Stimulated activated naive CD4-positive, alpha-beta T cell (primary cell): ENCODE results near the gene GLIPR2.
A peak's percentile ranks its signal among the peaks of the same experiment; 100 is the strongest.
"Not testable (repeated sequence)": the region's sequence is repeated elsewhere in the genome, so short reads cannot be mapped to it uniquely, and the experiment has no call there.

Experiments
- DNase-seq, 6 experiments: peaks; one replicate each; lab custom pipeline; 2025; lab: John Stamatoyannopoulos, UW

Gene GLIPR2

DNA sequence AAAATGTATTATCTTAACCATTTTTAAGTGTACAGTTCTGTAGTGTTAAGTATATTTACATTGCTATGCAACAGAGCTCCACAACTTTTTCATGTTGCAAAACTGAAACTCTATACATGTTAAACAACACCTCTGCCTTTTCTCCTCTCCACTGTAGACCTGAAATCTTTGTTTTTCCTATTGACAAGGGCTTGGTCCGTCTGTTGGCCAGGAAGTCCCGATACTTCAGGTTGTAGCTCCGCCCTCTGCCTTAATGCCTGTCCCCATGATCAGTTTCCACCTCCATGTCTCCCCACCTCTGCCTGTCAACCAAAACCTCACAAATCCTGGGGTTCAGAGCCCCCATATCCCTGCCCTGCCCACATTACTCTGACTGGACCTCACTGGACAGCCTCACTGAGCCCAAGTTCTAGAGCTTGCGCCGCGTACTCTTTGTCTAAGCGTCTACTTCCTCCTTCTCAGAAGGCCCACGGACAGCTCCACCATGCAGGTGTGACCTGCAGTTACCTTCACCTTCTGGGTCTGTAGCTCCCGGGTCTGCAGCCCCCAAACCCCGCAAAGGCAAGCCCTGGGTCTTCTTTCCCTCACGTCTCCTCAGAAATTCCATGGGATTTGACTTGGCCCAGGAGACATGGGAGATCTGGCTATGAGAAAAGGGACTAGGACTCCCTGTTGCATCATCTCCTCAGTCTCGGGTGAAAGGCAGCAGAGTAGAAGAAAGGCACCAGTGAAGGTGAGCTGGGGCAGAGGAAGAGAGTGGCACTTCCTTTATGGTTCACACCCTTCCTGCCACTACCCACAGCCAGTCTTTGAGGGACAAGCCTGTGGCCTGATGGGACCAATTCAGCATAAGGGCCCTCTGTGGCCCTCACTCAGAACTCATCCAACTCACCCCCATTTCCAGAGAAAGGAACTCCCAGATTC, 8.0 kb downstream of the GLIPR2 start:
- peak in 2 of 6 experiments; percentile 9 to 20 for DNase-seq

DNA sequence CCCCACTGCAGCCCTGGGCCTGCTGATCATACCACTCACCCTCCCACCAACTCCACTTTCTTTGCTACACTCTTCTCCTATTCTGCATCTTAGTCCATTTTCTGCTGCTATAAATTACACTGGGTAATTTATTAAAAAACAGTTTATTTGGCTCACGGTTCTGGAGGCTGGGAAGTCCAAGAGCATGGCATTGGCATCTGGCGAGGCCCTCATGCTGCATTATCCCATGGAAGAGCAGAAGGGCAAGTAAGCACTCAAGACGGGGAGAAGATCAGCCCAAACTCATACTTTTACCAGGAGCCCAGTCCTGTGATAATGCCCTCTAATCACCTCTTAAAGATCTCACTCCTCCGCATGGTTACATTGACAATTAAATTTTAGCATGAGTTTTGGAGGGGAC, 9.4 kb downstream of the GLIPR2 start:
- DNase-seq: no peak

DNA sequence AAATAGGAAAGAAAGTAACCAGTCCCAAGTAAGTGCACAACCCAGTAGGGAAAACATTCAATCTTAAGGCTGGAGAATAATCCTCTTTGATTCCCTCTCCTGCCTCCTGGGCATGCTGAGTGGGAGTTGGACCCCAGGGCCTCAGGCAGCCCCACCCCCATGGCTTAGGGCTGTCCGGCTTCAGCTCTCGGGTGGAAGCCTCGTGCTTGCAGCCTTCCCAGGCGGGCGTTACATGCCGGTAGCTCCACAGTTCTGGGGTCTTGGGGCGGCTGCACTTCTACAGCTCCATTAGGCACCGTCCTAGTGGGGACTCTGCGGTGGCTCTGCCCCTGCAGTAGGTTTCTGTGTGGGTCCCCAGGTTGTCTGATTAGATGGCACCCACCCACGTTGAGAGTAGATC, 10.1 kb downstream of the GLIPR2 start:
- DNase-seq: no peak

DNA sequence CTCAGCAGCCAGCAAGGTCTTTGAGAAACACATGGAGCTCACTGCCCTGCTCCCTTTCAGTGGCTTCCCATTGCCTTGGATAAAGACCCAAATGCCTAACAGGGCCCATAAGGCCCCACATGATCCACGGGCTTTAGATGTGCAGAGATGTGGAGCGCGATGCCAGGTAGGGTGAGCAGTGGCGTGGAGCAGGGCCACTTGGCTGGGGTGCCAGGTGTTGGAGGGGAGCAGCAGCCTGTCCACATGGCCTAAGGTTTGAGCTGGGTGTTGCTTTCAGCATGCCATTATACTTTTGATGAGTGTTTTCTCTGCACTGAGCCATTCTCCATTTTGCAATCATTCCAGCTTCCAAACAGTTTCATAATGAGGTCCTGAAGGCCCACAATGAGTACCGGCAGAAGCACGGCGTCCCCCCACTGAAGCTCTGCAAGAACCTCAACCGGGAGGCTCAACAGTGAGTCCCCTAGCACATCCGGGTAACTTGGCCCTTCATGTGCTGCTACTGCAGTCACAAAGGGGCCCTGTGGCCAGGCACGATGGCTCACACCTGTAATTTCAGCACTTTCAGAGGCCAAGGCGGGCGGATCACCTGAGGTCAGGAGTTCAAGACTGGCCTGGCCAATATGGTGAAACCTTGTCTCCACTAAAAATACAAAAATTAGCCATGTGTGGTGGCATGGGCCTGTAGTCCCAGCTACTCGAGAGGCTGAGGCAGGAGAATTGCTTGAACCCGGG, 11.1 kb downstream of the GLIPR2 start:
- no peak for DNase-seq

DNA sequence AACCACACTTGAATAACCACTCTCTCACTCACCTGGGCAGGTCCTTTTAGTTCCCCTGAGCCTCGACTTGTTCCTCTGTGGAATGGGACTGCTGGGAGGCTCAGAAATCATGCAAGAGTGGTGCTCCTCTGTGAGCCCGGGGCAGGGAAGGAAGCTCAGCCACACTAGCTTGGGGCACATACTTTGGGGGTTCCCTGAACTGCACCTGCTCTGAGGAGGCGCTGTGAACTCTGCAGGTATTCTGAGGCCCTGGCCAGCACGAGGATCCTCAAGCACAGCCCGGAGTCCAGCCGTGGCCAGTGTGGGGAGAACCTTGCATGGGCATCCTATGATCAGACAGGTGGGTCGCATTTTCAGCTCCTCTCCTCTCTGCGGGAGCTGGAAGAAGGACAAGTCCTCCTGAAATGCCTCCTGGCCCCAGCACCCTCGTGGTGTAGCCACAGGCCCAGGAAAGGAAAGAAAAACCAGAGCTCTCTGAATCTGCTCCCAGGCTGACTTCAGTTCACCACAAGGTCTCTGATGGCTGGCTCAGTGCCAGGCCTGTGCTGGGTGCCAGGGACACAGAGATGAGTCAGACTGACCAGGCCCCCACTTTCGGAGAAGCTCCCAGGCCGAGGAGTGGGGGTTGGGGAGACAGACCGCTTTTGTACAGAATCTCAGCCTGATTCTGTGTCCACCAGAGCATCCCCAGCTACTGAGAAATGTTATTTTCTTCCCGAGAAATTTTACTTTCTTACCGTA, 11.9 kb downstream of the GLIPR2 start:
- DNase-seq: peak in 2 of 6 experiments; percentile 4 to 21

DNA sequence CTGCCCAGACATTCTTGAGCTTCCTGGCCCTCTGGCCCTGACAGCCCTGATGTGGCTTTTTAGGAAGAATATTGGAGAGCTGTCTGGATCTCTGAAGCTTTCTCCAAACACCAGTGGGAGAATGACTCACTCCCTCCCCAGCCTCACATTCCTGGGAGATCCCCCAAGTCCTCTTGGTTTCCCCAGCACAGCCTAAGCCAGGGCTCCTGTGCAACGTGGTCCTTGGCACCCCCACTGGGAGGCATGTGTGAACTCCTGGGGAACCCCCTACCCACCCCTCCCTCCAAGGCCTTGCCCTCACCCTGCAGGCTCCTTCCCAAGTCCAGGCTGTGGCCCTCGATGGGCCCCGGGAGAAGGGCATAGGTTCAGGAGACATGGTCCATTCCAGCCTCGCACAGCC, 12.7 kb downstream of the GLIPR2 start:
- DNase-seq: no peak

DNA sequence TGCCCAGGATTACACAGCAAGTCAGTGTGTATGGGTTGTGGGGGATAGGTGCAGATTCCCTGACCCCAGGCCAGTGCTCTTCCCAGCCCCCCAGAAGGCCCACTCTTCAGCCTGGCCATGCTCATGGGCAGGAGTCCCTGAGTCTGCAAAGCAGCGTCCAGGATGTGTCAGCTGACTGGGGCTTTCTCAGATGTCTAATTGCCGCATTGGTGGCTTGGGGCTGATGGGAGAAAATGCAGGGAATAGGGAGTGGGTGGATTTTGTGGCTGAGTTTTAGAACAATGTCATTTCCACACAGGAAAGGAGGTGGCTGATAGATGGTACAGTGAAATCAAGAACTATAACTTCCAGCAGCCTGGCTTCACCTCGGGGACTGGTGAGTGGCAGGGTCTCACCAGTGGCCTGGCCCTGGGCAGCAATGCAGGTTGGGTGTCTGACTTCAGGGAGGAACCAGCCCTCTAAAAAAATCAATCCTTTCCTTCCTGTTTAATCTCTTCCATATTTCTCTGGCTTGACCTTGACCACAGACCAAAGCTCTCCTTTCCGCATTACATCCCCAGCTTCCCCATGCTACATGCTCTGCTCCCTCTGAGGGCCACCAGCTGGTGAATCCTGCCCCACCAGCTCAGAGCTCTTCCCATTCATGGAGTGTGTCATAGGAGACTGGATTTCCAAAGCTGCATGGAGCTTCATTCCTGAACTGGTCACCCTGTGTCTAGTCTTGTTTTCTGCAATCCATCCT, 14.2 kb downstream of the GLIPR2 start:
- no peak for DNase-seq

DNA sequence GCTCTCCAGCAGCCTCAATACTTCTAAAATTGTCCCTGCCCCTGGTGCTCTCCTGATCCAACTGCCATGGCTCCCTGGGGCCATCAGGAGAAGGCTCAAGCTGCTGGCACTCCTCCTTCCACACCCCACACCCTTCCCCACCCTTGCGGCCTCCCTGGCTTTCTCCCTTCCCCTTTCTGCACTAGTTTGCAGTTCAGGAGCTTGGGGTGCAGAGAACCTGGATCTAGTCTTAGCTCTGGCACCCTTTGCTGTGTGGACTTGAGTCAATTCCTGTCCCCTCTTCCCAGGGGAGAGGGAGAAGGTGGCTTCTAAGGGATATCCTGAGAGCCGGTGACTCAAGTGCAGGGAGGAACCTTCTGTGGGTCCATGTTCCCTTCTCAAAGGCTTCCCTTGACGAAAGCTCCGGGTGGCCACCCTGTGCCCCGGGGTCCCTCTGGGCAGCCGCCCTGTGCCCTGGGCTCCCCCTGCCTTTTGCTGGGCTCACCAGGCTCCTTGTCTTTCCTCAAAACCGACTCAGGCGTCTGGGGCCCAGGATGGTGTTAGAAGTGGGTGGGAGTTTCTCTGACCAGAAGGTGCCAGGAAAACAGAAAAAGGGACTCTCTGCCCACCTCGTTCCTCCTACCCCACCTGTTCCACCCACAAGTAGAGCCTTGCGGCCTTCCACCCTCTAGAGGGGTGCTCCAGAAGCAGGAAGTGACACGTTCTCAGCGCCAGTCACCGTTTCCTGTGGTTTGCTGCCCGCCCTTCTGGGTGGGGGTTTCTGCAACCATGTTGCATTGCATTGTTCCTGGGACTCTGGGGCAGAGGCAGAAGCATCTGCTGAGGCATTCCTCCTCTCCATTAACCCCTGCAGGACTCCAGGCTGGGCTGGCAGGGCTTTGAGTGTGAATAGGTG, 15.0 kb downstream of the GLIPR2 start:
- peak; percentile 71 to 88 (median 80) for DNase-seq

DNA sequence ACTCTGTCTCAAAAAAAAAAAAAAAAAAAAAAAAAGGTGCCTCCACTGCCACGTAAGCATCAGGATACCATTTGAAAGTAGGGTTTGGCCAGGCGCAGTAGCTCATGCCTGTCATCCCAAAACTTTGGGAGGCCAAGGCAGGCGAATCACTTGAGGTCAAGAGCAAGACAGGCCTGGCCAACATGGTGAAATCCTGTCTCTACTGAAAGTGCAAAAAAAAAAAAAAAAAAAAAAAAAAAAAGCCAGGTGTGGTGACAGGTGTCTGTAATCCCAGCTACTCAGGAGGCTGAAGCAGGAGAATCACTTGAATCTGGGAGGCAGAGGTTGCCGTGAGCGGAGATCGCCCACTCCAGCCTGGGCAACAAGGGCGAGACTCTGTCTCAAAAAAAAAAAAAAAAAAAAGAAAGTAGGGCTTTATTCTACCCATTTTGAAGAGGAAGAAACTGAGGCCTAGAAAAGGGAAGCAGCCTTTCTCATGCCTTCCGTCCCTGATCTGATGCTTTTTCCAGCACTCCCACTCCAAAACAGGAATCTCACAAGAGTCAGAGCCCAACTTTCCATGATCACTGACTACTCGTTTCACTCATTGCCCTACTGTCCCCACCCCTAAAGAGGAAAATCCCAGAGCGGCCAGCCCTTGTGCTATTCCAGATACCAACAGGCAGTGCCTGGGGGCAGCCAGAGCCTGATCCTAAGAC, 16.4 kb downstream of the GLIPR2 start:
- DNase-seq: no peak

DNA sequence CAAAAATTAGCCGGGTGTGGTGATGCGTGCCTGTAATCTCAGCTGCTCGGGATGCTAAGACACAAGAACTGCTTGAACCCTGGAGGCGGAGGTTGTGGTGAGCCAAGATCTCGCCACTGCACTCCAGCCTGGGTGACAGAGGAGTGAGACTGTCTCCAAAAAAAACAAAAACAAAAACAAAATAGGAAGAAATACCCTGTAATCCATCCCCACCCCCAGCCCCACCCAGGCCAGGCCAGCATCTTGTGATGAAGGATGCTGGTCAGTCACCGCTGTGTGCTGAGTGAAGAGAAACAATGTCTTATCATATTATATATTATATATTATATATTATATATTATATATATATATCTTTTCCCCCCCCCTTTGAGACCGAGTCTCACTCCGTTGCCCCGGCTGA, 17.2 kb downstream of the GLIPR2 start:
- no peak for DNase-seq

DNA sequence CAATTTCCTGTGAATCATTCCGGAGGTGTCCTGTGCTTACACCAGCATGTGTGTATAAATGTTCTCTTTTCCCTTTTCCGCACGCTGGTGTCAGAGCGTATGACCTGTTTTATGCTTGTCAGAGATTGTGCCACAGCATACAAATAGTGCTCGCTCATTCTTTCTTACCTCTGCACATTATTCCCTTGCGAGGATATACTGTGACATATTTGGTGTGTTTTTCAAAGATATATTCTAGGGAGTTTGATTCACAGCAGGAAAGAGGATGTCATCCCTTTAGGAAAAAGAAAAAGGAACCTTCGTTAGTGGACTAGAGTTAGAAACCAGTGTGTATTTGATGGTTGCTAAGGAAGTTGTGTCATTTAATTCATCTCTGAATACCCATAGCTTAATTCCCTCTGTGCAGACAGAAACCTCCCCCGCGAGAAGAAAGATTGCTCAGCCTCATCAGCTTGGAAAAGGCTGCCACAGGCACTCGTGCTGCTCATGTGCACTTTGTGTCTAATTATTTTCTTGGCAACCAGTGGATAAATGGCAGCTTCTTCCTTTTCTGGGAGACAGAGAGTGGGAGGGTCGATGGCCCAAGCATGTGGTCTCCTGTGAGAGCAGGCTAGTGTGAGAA, 17.9 kb downstream of the GLIPR2 start:
- no peak for DNase-seq

DNA sequence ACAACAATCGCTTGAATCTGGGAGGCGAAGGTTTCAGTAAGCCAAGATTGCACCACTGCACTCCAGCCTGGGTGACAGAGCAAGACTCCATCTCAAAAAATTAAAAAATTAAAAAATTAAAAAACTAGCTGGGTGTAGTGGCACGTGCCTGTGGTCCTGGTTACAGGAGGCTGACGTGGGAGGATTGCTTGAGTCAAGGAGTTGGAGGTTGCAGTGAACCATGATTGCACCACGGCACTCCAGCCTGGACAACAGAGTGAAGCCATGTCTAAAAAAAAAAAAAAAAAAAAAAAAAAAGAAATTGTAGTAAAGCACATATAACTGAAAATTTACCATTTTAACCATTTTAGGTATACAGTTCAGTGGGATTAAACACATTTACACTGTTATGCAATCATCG, 19.6 kb downstream of the GLIPR2 start:
- no peak for DNase-seq

DNA sequence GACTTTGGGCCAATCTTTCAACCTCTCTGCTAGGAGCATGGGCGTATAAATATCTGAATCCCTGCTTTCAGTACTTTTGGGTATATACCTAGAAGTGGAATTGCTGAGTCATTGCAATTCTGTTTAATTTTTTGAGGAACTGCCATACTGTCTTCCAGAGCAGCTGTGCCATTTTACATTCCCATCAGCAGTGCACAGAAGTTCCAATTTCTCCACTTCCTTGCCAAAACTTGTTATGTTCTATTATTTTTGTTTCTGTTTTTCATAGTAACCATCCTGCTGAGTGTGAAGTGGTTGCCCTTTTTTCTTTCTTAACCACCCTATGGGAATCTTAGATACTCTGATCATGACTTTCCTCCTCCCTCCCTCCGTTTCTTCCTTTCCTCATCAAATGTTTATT, 21.6 kb downstream of the GLIPR2 start:
- no peak for DNase-seq

DNA sequence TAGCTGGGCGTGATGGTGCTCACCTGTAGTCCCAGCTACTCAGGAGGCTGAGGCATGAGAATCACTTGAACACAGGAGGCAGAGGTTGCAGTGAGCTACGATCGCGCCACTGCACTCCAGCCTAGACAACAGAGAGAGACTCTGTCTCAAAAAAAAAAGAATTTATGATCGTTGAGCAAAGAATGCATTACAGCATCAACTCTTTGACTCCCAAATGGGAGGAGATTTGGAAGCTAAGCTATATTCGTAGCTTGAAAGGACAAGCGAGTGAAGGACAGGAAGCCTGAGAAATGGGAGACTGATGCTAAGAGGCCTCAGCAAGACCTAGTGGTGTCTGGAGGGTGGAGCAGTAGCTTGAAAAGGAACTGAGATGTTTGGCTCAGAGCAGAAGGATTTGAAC, 22.4 kb downstream of the GLIPR2 start:
- no peak for DNase-seq

DNA sequence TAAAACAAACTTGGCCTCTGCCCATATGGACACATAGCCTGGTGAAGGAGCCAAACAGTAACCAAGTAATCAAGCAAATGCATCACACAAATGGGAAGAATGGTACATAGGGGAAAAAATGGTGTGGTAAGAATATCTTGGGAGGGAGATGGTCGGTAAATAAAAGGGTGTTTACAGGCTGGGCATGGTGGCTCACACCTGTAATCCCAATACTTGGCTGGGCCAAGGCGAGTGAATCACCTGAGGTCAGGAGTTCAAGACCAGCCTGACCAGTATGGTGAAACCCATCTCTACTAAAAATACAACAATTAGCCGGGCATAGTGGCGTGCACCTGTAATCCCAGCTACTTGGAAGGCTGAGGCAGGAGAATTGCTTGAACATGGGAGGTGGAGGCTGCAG, 23.0 kb downstream of the GLIPR2 start:
- DNase-seq: not testable (repeated sequence)

DNA sequence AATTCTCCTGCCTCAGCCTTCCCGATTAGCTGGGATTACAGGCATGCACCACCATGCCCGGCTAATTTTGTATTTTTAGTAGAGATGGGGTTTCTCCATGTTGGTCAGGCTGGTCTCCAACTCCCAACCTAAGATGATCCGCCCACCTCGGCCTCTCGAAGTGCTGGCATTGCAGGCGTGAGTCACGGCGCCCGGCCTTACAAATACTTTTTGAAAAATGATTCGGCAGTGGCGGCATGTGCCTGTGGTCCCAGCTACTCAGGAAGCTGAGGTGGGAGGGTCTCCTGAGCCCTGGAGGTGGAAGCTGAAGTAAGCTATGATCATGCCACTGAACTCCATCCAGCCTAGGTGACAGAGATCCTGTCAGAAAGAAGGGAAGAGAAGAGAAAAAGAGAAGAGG, 23.6 kb downstream of the GLIPR2 start:
- not testable (repeated sequence) for DNase-seq

DNA sequence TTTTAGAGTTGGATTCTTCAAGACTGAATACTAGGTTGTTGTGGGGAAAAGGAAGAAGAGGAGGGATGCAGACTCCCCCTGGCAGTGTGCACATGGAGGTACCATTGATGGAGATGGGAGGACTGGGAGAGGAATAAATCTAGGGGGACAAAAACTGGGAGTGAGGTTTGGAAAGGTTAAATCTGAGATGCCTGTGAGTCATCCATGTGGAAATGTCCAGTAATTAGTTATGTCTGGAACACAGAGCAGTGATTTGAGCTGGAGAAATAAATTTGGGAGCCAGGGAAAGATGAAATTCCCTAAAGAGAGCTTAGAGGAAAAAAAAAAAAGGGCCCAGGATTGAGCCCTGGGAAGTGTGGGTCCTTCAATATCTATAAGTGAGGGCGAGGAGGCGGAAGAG, 24.7 kb downstream of the GLIPR2 start:
- DNase-seq: no peak

DNA sequence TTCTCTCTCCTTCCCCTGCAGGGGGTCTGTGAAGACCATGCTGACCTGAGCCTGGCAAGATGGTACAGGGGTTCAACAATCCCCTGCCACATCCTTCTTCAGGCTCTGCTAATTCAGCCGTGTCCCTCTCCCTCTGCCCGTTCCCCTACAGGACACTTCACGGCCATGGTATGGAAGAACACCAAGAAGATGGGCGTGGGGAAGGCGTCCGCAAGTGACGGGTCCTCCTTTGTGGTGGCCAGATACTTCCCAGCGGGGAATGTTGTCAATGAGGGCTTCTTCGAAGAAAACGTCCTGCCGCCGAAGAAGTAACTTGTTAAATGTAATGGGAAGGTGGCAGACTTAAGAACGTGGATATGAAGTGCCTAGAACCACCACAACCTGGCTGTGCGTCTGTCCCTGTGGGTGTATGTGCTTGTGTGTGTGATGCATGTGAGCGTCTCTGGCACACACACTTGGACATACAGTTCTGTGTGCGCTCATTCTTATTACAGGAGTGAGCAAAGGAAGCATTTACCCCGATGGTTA, 25.7 kb downstream of the GLIPR2 start:
- no peak for DNase-seq

DNA sequence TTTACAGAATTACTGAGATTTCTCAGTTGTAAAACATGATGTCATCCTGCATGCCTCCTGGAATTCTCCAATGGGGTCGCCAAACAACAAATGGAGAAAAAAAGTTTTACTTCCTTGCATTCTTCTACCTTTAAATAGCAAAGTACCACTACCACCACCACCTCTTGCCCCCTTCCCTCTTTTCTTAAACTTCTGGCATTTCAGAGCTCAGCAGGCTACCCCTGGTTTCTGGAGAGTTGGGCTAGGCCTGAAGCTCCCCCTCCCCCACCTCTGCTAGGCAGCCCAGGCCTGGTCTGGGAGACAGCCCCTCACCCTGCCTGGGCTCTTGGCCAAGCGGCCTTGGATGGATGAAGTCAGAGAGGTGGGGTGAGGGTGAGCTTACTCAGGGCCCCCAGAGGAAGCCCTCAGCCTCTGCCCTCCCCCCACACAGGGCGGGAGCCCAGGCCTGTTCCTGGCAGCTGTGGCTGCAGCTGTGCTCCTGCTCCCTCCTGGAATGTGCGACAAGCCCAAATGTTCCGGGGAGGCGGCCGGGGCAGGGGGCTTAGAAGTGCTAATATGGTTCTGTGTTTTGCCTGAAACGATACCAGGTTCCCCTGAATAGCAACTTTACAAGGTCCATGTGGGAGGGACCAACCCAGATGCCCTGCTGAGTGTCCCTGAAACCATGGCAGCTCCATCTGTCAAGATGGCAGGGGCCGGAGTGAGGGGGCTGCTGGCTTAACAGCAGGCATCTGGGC, 26.7 kb downstream of the GLIPR2 start:
- DNase-seq: no peak
